Jurkat, Clone E6-1 (cell line): Measurements from ENCODE around the gene SNCAIP.

Source experiments
- DNase-seq: peaks from one replicate; pipeline ENCODE4 v3.0.0-alpha.2; 2011; ENCODE audit warnings: low read depth, low spot score
- H3K4me3 ChIP-seq: 2 replicates; pipeline ENCODE4 v1.5.1; 2011; ENCODE audit warnings: mild to moderate bottlenecking, low read length, control low read depth, moderate library complexity

SNCAIP gene

GRCh38 chr5:122412966-122413365 is 100.9 kb downstream of the SNCAIP start:
- H3K4me3 ChIP-seq: no peak overlapping the region
- DNase-seq: no peak

- no peak for DNase-seq
- H3K4me3 ChIP-seq: no peak overlapping the region
These were observed 101.7 kb downstream of the SNCAIP start for GRCh38 chr5:122413722-122414121.

GRCh38 chr5:122415030-122415800 is 103.2 kb downstream of the SNCAIP start:
- DNase-seq: peak; percentile 16
- H3K4me3 ChIP-seq: no peak overlapping the region

- H3K4me3 ChIP-seq: no peak overlapping the region
- no peak for DNase-seq
These were observed 103.7 kb downstream of the SNCAIP start for GRCh38 chr5:122415801-122416120.

- no peak overlapping the region for H3K4me3 ChIP-seq
- DNase-seq: no peak
These were observed 107.3 kb downstream of the SNCAIP start for GRCh38 chr5:122419142-122419894.

GRCh38 chr5:122420091-122420490 is 108.1 kb downstream of the SNCAIP start:
- no peak overlapping the region for H3K4me3 ChIP-seq
- no peak for DNase-seq

GRCh38 chr5:122420537-122421236 is 108.7 kb downstream of the SNCAIP start:
- H3K4me3 ChIP-seq: no peak overlapping the region
- no peak for DNase-seq

GRCh38 chr5:122421374-122422079 is 109.5 kb downstream of the SNCAIP start:
- no peak overlapping the region for H3K4me3 ChIP-seq
- DNase-seq: no peak

- no peak for DNase-seq
- H3K4me3 ChIP-seq: no peak overlapping the region
These were observed 111.2 kb downstream of the SNCAIP start for GRCh38 chr5:122423221-122423620.

GRCh38 chr5:122424132-122424531 is 112.1 kb downstream of the SNCAIP start:
- no peak overlapping the region for H3K4me3 ChIP-seq
- no peak for DNase-seq

- no peak overlapping the region for H3K4me3 ChIP-seq
- no peak for DNase-seq
These were observed 114.3 kb downstream of the SNCAIP start for GRCh38 chr5:122426301-122426700.

- H3K4me3 ChIP-seq: no peak overlapping the region
- no peak for DNase-seq
These were observed 115.6 kb downstream of the SNCAIP start for GRCh38 chr5:122427621-122428020.

- no peak for DNase-seq
- no peak overlapping the region for H3K4me3 ChIP-seq
These were observed 117.7 kb downstream of the SNCAIP start for GRCh38 chr5:122429545-122430318.

GRCh38 chr5:122430319-122430586 is 118.2 kb downstream of the SNCAIP start:
- DNase-seq: no peak
- H3K4me3 ChIP-seq: no peak overlapping the region

GRCh38 chr5:122431298-122431697 is 119.3 kb downstream of the SNCAIP start:
- no peak overlapping the region for H3K4me3 ChIP-seq
- no peak for DNase-seq

- no peak overlapping the region for H3K4me3 ChIP-seq
- no peak for DNase-seq
These were observed 122.4 kb downstream of the SNCAIP start for GRCh38 chr5:122434205-122434970.

- DNase-seq: no peak
- no peak overlapping the region for H3K4me3 ChIP-seq
These were observed 123.2 kb downstream of the SNCAIP start for GRCh38 chr5:122435234-122435633.

- H3K4me3 ChIP-seq: no peak overlapping the region
- DNase-seq: no peak
These were observed 123.7 kb downstream of the SNCAIP start for GRCh38 chr5:122435761-122436160.
